GM21528 (cell line): ENCODE measurements around the gene ACSS2.

Experiments used
- ATAC-seq: cut with Tn5 transposase; IDR thresholded peaks from one replicate; pipeline ENCODE4 v1.9.1; 2021; ENCODE audit warnings: mild to moderate bottlenecking, moderate library complexity; ENCODE audit not compliant: unreplicated experiment, low FRiP score

The ACSS2 gene

DNA sequence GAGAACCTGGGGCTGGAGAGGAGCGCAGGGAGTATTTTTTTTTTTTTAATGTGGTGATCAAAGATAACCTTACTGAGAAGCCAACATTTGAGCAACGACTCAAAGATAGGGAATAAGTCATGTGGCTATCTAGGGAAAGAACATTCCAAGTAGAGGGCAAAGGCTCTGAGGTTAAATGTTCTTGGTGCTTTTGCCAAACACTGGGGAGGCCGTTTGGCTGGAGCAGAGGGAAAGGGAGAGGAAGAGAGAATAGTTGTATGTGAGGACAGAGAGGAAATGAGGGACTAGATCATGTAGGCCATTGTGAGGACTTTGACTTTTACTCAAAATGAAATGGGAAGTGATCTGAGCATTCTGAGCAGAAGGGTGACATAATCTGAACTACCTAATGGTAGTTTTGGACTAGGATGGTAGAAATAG, 27.8 kb downstream of the ACSS2 start:
- no peak for ATAC-seq

DNA sequence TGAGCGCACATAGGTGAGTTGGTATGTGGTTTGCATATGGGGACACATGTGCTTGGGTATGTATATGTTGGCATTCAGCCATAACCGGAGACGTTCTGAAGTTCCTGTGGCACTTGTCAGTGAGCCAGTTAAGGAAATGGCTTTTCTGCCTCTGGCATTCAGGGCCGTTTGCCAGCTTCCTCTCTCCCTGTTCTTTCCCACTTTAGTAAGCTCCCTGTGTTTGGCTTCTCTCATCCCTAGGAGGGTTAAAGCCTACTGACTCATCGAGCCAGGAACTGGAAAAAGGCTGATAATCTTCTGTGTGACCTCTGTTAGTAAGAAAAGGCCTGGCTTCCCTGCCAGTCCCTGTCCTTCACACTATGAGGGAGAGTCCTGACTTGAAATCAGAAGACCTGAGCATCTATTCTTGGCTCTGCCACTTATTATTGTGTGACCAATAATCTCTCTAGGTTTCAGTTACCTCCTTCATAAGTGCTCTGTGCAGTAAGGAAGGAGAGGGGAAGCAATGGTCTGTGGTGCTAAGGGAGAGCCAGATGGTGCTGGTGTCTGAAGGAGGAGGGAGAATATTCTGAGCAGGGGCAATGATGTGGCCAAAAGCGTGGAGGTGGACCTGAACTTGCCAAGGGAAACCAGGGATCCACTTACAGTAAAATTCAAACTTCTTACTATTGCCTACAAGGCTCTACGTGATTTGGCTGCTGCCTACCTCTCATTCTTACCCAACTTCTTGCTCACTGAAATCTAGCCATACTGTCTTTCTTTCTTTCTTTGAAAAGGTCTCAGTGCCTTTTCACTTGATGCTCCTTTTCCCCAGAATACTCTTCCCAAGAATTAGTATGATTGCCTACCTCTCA, 31.4 kb downstream of the ACSS2 start:
- ATAC-seq: no peak

DNA sequence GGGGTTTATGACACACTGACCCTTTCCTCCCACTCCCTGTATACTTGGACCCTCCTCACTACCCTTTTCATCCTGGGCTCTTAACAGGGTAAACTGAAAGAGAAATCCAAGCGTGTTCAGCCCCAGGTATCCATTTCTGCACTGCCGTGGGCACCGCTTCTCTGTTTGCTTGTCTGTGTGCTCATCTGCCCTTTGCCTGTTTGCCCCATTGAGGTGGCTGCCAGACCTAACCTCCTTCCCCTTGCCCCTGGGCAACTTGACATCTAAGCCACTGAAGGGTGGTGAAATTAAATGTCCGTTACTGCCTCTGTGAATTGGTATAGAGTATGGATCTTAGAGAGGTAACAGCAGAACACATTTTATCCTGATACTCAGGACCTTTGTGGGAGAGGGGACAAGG, 38.7 kb downstream of the ACSS2 start:
- no peak for ATAC-seq

DNA sequence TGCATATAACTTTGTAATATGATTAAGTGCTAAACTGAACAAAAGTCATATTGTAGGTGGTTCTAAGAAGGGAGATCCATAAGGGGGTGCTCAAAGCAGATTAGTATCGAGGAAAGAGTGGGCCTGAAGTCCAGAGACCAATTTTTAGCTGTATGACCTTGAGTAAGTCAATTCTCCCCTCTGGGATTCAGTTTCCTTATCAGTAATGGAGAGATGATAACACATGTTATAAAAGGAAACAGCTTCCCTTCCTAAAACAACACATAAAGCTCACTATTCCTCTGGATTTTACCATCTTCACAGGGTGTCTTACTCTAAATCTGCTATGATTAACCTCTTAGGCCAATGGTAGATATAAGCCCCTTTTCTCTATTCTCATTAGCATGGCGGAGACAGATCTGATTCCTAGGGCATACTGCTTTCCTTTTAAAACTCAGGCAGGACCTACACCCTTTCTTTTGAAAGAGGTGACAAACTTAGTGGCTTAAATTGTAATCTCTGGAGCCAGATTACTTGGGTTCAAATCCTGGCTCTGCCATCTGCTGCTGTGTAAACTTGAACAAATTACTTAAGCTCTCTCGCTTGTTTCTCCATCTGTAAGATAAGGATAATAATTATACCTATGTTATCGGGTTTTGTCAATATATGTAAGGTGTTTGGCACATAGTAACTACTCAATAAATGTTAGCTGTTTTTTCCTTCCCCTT, 39.5 kb downstream of the ACSS2 start:
- no peak for ATAC-seq

DNA sequence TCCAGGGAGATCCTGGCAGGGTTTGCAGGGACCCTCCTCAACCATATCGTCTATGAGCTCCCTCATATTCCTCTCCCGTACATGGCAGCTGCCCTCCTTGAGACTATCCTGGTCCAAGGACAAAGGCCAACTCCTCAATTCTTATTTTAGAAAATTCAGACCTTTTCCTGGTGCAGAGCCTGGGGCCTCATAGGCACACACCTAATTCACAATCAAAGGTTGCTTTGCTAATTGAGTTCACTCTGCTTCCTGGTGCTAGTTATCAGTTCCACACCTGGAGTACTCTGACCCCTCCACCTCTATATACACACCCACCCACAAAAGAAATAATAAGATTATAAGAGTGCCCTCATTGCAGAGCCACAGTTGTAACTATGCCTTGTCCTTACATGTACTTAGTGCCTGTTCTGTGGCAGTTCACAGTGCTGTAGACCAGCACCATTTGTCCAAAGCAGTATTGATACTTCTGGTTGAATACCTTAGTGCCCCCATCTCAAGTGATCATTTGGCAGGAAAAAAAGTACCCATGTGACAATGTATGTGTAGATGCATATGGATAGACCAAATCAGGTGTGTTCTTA, 40.5 kb downstream of the ACSS2 start:
- no peak for ATAC-seq

DNA sequence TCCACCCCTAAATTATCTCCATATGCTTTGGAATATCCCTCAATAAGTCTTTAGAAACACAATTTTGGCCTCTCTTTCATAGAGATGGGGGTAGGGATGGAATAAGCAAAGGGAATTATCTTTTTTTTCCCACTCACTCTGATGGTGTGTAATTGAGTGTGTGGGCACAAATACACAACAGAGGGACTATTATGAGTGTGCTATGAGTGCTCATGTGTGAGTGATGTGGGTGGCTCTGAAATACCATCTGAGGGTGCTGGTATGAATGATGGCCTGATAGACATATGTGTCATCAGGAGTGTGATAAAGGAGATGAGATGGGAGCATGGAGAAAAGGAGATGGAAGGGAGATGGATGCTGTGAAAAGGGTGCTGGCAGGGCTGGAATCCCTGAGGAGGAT, 43.6 kb downstream of the ACSS2 start:
- ATAC-seq: no peak

DNA sequence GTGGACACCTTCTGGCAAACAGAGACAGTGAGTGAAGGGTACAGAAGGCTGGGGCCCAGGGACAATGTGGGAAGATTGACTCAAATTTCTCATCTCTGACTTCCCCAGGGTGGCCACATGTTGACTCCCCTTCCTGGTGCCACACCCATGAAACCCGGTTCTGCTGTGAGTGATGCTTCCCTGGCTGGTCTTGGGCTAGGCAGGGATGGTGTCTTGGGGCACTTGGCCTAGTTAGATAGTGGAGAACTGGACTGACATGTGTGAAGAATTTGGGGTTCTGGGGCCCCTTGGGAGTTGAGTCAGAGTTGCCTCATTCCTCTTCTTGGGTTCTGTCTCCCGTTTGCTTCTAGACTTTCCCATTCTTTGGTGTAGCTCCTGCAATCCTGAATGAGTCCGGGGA, 45.0 kb downstream of the ACSS2 start:
- ATAC-seq: no peak

DNA sequence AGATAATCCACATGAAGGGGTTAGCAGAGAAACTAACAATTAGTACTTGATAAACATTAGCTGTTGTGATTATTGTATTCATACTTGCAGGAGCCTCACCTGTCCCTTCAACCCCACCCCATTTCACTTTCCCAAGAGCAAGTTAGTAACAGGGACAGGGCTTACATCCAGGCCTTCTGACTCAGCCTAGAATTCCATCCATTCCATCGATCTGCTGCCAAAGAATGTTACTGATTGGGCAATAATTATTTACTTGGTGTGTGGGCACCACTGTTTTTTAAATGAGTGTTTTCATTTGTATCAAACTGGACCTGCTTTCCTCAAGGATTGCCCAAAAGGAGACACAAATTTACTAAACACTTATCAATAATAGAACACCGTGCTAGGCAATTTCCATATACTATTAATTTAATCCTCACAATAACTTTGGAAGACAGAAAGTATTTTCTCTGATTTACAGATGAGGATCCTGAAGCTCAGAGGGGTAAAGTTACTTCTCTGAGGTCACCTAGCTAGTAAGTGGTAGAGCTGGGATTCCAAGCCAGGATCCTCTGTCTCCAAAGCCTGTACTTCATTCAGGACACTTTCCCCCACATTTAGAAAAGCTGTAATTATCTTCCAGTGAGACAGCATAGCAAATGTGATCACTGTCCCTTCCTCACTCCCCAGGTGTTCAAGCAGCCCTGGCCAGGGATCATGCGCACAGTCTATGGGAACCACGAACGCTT, 46.4 kb downstream of the ACSS2 start:
- no peak for ATAC-seq

DNA sequence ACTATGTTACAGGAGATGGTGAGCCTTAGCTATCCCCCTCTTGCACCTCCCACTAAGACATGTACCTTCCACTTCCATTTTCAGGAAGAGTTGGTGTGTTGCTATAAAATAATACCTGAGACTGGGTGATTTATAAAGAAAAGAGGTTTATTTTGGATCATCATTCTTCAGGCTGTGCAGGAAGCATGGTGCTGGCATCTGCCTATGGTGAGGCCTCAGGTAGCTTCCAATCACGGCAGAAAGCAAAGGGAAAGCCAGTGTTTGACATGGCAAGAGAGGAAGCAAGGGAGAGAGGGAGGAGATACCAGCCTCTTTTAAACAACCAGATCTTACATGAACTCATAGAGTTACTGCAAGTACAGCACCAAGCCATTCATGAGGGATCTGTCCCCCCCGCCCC, 47.0 kb downstream of the ACSS2 start:
- no peak for ATAC-seq

DNA sequence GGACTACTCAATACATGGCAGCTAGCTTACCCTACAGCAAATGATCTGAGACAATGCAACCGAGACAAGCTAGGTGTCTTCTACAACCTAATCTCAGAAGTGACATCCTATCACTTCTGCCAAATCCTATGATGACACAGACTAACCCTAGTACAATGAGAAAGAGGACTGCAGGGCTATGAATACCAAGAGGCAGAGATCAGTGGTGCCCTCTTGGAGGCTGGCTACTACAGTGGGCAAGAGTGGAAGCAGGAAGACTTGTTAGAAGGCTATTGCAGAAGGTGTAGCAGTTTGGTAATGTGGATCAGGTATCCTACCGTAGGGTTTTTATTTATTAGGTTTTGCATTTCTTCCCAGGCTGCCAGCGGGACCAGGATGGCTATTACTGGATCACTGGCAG, 48.9 kb downstream of the ACSS2 start:
- no peak for ATAC-seq

DNA sequence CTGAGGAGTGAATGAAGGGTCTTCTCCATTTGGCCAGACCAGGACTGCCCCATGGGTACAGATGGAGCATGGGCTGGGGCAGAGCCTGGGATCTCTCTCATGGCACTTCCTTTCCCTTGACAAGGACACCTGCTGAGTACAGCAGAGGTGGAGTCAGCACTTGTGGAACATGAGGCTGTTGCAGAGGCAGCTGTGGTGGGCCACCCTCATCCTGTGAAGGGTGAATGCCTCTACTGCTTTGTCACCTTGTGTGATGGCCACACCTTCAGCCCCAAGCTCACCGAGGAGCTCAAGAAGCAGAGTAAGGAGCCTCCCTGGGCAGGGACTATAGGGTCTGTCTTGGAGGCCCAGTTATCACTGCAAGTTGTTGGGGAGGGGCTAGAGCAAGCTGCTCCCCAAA, 49.6 kb downstream of the ACSS2 start:
- ATAC-seq: no peak

DNA sequence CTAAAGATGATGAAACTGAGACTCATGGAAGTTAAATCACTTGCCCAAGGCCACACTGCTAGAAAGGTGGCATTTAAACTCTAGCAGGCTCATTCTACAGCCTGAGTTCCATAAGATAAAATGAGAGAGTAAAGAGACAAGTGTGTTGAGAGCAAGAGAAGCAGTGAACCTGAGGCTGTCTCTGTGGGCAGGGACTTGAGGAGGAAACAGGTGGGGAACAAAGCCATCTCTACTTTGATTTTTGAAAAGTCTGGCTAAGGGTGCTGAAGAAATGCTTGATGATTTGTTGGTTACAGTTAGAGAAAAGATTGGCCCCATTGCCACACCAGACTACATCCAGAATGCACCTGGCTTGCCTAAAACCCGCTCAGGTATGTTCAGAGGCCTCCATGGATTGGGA, 50.2 kb downstream of the ACSS2 start:
- ATAC-seq: no peak

DNA sequence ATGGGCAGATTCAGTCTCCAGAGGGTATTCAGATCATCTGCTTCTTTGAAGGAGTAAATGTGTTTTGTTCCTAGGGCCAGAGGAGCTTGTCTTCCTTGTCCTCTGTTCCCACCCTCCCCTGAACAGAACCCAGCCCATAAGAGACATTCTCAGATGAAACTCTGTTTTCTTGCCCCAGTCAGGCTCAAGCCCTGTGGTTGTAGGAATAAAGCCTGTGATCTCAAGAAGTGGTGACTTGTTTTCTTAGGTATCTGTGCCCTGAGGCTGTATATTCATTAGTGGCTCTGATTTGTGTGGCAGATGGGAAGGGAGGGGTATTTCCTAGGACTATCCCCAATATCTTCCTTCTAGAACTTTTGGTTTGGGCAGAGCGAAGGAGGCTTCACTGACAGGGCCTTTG, 51.3 kb downstream of the ACSS2 start:
- ATAC-seq: no peak

DNA sequence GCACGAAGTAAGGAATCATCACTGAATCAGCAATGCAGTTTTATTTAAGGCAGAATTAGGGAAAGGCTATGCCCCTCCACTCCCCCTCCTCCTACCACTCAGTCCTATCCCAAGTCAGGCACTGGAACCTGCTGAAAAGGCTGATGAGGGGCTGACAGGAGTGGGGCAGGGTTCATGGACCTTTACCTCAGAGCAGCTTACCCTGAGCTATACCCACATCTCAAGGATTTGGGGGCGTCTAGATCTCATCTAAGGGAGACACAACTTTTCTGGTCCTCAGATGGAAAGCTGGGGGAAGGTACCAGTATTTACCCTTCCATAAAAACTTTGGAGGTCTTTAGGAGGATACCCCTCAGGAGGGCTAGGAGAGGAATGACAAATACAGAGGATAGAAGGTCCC, 52.0 kb downstream of the ACSS2 start:
- no peak for ATAC-seq

DNA sequence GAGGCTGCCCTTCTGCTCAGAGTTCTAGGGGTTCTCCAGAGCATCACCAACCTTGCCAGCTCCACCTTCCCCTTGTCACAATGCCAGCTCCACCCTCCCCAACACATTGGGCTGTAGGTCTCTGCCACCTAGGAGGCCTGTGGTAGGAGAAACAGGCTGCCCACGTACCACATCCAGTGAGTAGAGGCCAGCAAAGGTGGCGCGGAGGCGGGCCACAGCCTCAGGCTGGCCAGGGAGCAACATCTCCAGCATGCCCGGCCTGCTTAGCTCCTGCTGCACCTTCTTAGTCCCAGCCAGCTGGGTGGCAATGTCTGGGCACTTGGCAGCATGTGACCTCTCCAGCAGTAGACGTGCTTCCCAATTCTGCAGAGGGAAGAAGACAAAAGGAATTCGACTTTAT, 55.4 kb downstream of the ACSS2 start:
- ATAC-seq: no peak

DNA sequence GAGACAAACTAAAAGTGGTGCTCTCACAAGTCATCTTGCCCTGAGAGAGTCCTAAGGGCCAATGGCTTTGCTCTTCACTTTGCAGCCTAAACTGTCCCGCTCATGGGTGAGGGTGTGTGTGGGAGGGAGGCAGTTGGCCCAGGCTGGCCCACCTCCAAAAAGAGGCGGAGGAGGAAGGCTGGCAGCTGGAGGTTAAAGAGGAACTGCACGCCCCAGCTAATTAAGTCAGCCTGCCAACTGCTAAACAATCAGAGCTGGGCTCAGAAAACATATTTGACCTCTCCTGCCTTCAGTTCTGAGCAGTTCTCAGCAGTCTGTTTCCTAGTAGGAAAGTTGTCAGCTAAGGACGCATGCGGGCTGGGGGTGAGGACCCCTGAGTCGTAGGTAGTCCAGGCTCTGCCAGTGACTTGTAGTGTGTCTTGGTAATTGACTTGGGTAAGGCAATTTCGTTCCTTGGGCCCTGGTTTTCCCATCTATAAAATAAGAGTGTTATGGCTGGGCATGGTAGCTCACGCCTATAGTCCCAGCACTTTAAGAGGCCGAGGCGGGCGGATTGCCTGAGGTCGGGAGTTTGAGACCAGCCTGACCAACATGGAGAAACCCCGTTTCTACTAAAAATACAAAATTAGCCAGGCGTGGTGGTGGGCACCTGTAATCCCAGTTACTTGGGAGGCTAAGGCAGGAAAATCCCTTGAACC, 62.2 kb downstream of the ACSS2 start:
- ATAC-seq: no peak

DNA sequence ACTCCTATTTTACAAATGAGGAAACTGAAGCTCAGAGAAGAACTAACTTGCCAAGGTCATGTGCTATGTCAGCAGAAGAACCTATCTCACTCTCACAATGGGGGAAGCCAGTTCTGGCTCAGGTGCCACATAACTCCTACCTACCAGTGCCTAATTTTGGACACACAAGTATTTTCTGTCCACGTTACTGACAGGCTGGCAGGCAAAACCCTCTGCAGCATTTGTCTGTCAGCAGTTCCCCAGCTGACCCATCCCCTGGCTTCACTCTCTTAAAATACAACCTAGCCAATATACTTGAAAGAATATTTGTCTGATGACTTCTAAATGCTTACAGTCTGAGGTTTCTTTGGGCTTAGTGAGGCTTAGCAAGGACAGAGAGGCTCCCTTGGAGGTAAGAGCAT, 63.7 kb downstream of the ACSS2 start:
- no peak for ATAC-seq

DNA sequence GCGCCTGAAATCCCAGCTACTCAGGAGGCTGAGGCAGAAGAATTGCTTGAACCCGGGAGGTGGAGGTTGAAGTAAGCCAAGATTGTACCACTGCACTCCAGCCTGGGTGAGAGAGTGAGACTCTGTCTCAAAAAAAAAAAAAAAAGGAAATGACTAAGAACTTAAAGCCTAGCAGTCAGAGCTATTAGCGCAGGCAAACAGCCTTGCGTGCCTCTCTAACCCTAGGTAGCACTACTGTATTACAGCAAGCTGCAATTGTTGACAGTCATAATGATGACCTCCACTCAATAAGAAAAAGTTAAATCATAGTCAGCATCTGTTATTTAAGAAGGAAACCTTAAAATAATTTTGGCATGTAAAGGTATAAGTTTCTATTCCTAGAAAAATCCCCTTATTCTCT, 64.8 kb downstream of the ACSS2 start:
- no peak for ATAC-seq

DNA sequence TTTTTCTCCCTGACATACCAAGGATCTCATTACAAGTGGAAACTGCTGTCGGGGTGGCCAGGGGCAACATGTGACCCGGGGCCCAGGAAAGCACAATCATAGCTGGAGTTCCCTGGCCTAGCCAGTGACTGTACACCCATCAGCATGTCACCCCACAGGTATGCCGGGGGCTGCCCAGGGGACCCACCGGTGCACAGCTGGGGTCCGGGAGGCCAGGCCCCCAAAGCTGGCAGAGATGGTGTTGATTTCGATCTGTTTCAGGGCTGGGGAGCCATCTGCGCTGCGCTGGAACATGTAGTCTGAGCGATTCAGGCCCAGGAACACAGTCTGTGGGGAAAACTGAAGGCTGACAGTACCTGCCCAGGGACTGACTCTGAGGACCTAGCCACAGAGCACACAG, 65.9 kb downstream of the ACSS2 start:
- ATAC-seq: no peak

DNA sequence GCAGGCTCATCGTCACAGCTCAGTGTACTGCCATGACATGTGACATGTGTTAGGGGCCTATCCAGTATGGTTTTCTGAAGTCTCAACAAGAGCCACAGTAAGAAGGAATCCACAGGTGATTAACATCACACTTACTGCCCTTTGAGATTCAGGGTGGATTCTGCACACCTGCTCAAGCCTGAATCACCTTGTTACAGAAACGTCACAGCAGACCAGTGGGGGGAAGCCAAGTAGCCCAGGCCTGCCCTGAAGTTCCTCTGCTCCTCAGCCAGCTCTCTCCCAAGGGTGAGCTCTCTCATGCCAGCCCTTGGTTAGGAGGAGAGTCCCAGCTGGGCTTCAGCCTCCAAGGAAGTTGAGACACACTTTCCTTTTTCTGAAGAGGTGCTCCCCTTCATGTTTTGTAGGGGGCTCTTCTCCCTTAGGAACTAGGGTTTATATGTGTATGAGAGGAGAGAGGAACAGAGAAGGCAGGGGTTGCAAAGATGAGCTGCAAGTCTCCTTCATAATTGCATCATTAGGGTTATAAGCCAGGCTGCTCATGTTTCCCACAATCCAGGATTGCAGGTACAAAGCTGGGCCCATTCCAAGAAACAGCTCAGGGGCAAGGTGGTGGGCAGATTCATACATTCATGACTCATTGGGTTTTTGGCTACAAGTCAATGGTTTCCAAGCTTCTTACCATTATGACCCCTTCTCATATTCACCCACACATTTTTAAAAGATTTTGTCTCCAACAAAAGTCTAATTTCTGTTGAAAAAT, 67.6 kb downstream of the ACSS2 start:
- no peak for ATAC-seq
